ENCODE results near the gene MOG. TPM values are rescaled to one million over a fixed set of nuclear protein-coding genes. Genes with fewer than 3 reads are reported as not detected.

Gene MOG
- total and polyA plus RNA-seq, 4 donors: not detected

- TF ChIP-seq CTCF (IDR thresholded peaks at IDR 0.05; ENCODE audit: control extremely low read depth, extremely low read depth): no peak
- peaks cover 0 to 2% (median 0%) of the 10 kb centered on the region in 5 donors for H3K4me1 ChIP-seq (ENCODE audit: control insufficient read depth in 5 of 5, insufficient read depth in 5 of 5, low read length in 5 of 5)
- peaks cover 0 to 2% (median 0%) of the 10 kb centered on the region in 3 donors for H3K27me3 ChIP-seq (ENCODE audit: control insufficient read depth in 3 of 3, insufficient read depth in 3 of 3, low read length in 2 of 3)
- no peaks in the 10 kb centered on the region for H3K9me3 ChIP-seq (ENCODE audit: control insufficient read depth in 4 of 4, insufficient read depth in 3 of 4, low read length in 3 of 4)
- no peaks in the 10 kb centered on the region for H3K36me3 ChIP-seq (ENCODE audit: control insufficient read depth in 4 of 4, insufficient read depth in 4 of 4, low read length in 4 of 4)
- no peak for DNase-seq
- H3K9ac ChIP-seq (ENCODE audit: insufficient read depth in 1 of 2, low read length in 2 of 2): no peak overlapping the region
- no peak for ATAC-seq (ENCODE audit: insufficient read depth, low FRiP score)
- WGBS, 2 donors: 64 to 81% methylated on average over 5 of the region's 5 CpGs
- no peak overlapping the region for H3K27ac ChIP-seq (ENCODE audit: low read depth in 1 of 2, low read length in 1 of 2)
- no peak overlapping the region for H3K4me3 ChIP-seq
Measured at GRCh38 chr6:29663300-29664042, 6.6 kb downstream of the MOG start.

DNA sequence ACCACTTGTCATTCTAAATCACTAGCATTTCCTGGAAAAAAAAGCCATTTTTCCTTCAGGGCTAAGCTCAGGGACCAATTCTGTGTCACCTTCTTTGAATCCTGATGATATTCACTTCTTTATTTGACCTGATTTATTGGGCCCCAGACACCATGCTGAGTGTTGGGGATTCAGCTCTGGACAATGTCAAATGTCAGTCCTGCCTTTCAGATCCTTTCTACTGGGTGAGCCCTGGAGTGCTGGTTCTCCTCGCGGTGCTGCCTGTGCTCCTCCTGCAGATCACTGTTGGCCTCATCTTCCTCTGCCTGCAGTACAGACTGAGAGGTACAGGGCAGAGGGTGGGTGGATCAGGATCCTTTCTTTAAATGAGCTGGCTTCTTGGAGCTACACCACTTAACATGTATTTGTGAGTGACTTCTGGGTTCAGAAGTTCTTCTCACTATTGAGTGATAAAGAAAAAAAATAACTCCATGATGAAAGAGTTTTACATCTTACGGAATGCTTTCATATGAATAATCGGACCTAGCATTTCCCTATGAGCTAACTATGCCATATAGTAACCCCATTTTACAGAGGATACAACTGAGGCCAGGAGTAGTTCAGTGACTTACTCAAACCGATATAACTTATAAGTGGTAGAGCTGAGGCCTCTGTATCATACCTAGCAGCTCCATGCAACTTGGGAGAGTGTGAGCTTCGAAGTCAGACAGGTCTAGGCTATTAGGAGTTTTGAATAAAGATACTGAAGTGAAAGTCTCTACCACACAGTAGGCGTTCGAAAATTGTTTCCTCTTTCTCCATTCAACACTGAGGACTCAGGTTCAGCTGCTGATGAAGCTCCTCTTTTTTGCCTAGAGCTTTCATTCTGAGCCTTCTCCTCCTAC lies 9.3 kb downstream of the MOG start:
- Histone ChIP-seq H3K36me3 (ENCODE audit: control insufficient read depth in 4 of 4, insufficient read depth in 4 of 4, low read length in 4 of 4) (no peaks in the 10 kb centered on the region), H3K9ac (ENCODE audit: insufficient read depth in 1 of 2, low read length in 2 of 2) (no peak overlapping the region), H3K4me3 (no peak overlapping the region), H3K27me3 (ENCODE audit: control insufficient read depth in 3 of 3, insufficient read depth in 3 of 3, low read length in 2 of 3) (peaks cover 0 to 3% (median 0%) of the 10 kb centered on the region in 3 donors), H3K27ac (ENCODE audit: low read depth in 1 of 2, low read length in 1 of 2) (no peak overlapping the region), H3K4me1 (ENCODE audit: control insufficient read depth in 5 of 5, insufficient read depth in 5 of 5, low read length in 5 of 5) (peaks cover 0 to 2% (median 0%) of the 10 kb centered on the region in 5 donors), H3K9me3 (ENCODE audit: control insufficient read depth in 4 of 4, insufficient read depth in 3 of 4, low read length in 3 of 4) (no peaks in the 10 kb centered on the region)
- DNase-seq (no peak), ATAC-seq (ENCODE audit: insufficient read depth, low FRiP score) (no peak)
- 78 to 86% methylated on average over 8 of the region's 8 CpGs for WGBS, 2 donors
- TF ChIP-seq CTCF (IDR thresholded peaks at IDR 0.05; ENCODE audit: control extremely low read depth, extremely low read depth): no peak

DNA sequence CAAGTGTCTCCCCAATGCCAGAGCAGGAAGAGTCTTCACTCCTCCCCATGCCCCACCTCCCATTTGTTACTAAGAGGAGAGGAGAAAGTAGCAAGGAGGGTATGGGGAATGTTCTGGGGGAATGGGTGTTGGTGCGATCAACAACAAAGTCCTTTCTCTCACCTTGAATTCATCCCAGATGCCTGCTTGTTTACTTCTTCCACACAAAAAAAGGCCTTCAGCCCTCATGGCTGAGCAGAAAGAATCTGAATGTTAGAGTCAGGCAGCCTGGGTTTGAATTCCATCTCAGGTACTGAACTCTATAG lies 9.9 kb downstream of the MOG start:
- H3K9me3 ChIP-seq (ENCODE audit: control insufficient read depth in 4 of 4, insufficient read depth in 3 of 4, low read length in 3 of 4): no peaks in the 10 kb centered on the region
- H3K4me1 ChIP-seq (ENCODE audit: control insufficient read depth in 5 of 5, insufficient read depth in 5 of 5, low read length in 5 of 5): peaks cover 0 to 2% (median 0%) of the 10 kb centered on the region in 5 donors
- no peak overlapping the region for H3K27ac ChIP-seq (ENCODE audit: low read depth in 1 of 2, low read length in 1 of 2)
- 83 to 93% methylated on average over 1 of the region's 1 CpG for WGBS, 2 donors
- no peak for TF ChIP-seq CTCF (IDR thresholded peaks at IDR 0.05; ENCODE audit: control extremely low read depth, extremely low read depth)
- ATAC-seq (ENCODE audit: insufficient read depth, low FRiP score): no peak
- no peak overlapping the region for H3K9ac ChIP-seq (ENCODE audit: insufficient read depth in 1 of 2, low read length in 2 of 2)
- no peaks in the 10 kb centered on the region for H3K36me3 ChIP-seq (ENCODE audit: control insufficient read depth in 4 of 4, insufficient read depth in 4 of 4, low read length in 4 of 4)
- DNase-seq: no peak
- peaks cover 0 to 3% (median 0%) of the 10 kb centered on the region in 3 donors for H3K27me3 ChIP-seq (ENCODE audit: control insufficient read depth in 3 of 3, insufficient read depth in 3 of 3, low read length in 2 of 3)
- H3K4me3 ChIP-seq: no peak overlapping the region

All from lung (tissue), 12 donors.